NCI-H526 (cell line): Measurements from ENCODE around the gene C1orf198.

Experiments
- DNase-seq, 2 experiments: peaks; one replicate each; lab custom pipeline; 2025; lab: John Stamatoyannopoulos, UW

C1orf198 gene

DNA sequence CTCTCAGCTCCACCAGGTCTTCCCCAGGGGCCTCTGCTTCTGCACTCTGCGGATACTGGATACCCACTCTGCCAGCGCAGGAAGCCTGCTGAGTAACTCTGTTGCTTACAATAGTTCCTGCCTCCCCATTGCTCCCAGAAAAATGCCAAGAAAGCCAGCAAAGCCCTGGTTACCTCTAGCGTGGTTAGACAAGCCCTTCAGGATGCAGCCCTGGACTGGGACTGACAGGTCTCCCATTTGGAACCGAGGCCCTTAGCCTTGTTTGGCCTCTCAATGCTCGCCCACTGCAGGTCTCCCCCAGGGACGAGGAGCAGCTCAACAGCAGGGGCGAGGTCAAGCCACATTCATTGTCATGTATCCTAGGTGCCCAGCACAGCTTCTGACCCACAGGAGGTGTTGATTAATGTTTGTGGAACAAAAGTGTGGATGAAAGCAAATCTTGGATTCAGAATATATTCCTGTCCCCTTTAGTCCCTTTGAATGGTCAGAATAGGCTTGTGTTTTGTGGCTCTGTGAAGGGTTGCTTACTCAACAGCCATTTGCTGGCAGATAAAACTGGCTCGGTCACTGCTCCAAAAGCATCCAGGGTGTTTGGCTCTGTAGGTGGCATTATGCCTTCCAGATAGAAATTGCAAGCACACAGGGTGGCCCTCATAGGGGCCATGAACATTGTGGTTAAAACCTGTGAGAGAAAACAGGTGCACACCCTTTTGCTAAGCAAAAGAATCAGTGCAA is 58.9 kb downstream of the C1orf198 start:
- DNase-seq, result no peak

DNA sequence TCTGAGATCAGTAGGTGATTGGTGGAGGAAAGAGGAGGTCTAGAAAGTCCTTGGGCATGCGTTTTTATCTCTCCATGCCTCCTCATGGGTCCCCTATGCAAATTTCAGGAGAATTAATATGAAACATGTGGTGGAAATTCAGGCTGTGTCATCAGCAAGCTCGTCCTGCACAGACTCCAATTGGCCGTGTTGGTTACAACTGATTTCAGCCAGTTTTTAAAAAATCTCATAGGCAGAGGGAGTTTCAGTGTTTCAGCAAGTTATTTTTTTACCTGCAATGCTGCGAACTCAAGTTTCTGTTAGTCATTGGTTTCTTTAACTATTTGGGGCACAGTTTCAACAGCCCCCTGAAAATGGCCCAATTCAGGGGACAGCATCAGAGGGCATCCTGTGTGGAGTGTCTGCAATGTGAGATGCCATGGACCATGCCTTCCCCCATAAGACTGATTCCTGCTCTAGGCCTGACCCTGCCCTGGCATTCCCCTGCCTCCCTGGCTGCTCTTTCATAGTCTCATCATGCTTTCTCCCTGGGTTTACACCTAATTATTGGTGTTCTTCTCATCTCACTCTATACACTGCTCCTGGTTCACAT is 59.9 kb downstream of the C1orf198 start:
- peak in 1 of 2 experiments; percentile 2 for DNase-seq

DNA sequence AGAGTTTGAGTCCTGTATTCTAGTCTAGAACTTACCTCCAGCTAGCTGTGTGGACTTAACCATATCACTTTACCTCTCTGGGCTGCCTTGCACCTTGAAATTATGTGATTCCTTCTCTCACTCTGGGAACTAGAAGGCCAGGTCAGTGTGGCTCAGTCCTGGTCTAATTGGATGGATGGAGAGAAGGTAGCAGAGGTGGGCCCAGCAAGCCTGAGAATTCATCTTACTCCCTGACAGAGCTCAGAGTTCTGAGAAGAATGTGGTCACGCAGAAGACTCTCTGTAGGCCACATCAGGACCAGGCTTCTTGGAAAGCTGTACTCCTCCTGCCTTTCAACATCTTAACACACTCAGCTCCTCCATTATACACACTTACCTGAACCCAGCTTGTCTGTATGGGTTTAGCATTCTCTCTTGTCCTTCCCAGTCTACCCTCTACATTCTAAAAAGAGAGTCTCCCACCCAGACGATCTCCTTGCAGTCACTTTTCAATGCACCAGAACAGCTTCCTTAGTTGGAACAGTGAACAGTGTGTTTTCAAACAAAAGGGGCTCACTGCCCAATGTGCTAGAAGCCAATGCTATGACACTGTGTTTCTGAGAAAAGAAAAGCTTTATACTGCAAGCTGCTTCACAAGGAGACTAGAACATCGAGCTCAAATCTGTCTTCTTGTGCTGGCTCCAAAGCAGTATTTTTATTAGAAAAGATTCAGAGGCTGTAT is 60.6 kb downstream of the C1orf198 start:
- no peak for DNase-seq

DNA sequence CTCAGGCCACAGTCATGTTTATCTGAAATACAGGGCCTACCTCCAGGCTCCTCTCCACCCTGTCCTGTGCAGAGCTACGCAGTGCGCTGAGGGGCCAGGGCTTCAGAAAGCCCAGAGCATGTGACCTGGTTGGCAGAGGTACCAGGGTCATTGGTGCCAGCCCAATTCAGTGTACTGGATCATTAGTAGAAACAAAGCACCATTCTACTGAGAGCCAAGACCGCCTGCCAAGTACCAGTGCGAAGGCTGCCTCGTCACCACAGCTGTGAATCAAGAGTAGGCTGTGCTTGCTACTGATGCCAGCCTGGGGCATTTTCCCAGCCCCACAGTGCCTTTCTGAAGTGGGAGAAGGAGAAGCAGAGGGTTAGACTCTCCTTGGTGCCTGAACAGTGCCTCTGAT is 61.3 kb downstream of the C1orf198 start:
- DNase-seq, result no peak

DNA sequence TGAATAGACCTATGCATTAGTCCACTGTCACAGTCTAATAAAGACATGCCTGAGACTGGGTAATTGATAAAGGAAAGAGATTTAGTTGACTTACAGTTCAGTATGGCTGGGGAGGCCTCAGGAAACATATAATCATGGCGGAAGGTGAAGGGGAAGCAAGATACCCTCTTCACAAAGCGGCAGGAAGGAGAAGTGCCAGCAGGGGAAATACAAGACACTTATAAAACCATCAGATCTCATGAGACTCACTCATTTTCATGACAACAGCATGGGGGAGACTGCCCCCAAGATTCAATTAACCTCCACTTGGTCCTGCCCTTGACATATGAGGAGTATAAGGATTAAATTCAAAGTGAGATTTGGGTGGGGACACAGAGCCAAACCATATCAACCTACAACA is 61.8 kb downstream of the C1orf198 start:
- DNase-seq, result no peak

DNA sequence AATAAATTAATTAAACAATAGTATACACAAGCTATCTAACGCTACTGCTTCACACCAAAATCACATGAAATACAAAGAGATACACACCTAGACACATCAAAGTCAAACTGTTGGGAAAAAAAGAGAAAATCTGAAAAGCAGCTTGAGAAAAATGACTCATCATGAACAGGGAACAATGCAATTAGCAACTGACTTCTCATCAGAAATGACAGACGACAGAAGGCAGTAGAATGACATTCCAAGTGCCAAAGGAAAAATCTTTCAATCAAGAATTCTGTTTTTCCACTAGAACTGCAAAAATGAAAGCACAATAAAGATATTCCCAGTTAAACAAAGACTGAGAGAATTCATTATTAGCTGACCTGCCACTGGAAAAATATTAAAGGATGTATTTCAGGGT is 63.9 kb downstream of the C1orf198 start:
- no peak for DNase-seq

DNA sequence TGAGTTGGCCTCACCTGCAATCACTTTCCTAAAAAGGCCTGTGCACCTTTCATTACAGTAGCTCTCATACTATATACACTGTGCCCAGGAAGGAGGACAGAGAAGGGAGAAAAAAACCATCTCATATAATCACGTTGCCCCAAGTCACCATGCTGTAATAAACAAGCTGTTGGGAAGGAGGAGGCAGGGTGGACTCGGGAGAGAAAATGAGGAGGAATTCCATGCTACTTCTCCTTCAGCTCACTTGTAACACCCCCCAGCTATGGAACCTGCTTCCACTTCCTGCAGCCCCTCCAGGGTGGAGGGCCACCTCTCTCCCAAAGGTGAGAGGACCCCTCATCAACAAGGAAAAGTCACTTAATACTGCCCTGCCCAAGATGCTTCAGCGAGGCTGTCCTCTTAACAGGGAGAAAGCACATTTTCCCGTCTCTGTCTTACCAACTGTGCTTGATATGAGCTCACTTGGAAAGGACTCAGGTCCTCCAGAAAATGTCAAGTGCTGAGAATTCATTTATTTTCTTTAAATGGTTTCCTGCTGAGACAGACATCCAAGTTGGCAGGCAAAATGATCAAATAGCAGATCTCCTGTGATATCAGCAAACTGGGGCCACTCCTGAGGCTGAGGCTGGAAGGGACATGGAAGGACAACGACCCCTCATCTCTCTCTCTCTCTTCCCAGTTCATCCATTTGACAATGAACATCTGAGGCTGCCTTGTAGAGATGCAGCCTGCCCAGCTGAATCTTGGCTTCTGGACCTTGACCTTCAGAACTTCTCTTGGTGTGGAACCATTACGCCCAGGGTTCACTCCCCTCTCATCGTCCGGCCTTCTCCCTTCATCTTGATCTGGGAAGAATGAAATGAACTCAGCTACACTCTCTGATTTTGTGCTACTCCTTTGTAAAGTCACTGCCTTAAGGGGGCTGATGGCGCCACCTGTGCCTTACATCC is 67.2 kb downstream of the C1orf198 start:
- DNase-seq, result no peak

DNA sequence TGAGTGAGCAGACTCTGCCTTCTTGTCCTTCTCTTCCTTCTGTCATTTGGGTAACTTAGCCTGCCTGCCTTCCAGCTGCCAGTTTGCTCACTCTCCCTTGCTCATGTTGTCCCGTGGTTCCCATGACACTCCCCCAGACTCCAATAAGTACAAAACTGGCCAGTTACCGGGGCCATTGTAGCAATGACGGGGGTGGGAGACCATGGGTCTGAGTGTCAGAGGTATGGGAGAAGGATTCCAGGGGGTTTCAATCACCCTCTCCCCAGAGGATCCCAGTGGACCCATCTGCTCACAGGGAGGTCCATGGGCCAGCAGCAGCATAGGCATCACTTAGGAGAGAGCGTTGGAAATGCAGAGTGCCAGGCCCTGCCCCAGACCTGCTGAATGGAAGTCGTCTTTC is 69.8 kb downstream of the C1orf198 start:
- DNase-seq, result no peak

DNA sequence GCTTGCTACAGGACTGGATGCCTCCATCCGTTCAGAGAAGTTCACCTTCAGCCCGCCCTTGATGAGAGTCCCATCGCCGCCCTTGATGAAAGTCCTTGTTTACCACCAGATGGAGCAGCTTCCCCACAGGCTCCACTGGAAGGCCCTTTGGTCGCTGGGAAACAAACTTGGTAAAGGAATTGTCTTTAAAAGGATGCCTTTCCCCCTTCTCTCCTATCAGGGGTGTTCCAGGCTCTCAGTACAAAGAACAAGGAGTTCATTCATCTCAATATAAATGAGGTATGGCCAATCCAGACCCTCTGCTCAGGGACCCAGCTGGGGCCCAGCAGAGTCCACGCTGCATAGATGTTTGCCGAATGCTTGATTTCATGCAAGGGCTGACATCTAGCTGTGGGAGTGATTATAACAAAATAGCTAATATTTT is 70.4 kb downstream of the C1orf198 start:
- peak in 1 of 2 experiments; percentile 68 for DNase-seq

DNA sequence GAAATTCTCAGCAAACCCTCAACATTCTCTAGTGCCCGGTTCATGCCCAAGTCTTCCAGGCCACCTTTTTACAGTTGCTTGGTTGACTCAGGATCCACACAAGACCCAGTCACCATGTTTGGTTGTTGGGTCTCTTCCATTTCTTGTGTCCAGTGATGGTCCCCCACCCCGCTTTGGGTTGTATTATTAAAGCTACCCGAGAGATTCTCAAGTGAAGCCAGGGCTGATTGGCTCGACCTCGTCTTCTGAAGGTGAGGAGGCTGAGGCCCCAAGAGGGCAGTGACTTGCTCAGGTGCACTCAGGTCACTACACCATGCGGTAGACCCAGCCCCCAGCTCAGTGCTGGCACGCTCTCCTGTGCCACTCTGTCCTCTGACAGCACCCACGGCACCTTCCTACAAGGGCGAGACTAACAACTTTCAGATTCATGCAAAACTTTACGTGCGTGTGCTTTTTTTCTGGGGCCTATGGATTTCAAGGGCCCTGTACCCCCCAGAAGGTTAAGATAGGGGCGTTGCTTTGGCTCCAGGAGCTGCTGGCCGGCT is 70.9 kb downstream of the C1orf198 start:
- DNase-seq, result peak in 1 of 2 experiments; percentile 8

DNA sequence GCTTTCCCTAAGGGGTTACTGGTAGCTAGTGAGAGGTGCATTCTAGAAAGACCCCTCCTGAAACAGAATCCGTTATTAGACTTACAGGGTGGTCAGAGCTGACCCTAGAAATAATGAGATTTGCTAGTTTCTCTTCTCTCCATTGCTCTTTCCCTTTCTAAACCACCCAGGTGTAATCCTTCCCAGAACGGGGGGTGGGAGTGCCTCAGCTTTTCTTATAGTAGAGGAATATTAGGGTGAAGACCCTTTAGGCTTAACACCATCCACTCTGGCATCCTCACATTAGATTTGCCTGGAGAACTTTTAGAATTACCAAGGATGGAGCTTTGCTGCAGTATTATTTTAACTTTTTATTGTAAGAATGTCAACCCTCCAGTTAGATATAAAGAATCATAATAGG is 71.7 kb downstream of the C1orf198 start:
- DNase-seq, result no peak

DNA sequence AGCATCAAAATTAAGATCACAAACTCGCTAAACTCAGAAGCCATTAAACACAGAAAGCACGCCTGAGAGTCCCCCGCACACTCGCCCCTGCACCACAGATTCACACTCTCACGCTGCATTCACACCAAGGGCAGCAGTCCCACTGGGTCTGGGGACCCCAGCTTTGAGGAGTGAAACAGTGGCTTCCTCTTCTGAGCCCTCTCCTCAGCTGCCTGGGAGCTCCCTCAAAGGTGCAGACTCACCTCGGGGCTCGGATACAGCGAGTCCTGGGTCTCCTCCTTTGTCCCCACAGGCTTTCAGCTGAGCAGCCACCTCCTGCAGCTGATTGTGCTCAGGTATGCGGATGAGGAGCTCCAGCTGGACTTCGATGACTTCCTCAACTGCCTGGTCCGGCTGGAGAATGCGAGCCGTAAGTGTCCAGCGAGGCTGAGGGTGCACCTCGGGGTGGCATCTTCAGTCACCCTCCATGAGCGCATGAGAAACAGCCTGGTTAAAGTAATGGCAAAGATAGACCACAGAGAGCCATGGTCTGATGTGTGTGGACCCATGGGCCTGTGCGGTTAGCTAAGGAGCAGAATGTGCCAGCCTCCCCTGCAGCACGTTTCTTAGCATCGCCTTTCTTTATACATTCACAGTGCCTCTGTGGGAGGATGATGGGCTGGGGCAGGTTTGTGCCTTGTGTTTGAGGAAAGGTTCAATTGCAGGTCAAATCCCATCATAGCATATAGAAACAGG is 73.3 kb downstream of the C1orf198 start:
- no peak for DNase-seq

DNA sequence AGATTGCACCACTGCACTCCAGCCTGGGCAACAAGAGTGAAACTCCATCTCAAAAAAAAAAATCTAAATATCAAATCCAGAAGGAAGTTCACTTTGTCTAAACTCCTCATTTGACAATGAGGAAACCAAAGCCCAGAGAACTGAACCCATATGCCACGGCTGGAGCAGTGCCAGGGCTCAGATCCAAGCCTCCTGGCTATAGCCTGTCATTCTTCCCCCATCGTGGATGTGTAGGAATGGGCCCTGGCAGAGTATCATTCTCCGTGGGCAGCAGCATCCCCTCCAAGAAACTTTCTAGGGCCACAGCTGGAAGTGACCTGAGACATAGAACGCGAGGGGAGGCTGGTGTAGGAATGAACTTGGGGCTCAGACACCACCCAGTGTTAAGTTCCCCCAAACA is 73.9 kb downstream of the C1orf198 start:
- DNase-seq, result no peak

DNA sequence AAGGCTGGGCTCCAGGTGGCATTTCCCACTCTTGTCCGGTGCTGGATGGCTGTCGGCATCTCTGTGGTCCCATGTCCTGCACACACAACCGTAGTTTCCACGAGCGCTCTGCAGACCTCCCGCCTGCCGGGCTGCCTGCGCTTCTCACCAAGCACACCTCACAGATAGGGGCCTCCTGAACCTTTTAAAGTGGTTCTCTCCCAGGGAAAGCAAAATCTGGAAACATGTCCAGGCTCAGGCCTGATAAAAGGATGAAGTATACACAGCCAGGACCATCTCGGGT is 74.9 kb downstream of the C1orf198 start:
- no peak for DNase-seq

DNA sequence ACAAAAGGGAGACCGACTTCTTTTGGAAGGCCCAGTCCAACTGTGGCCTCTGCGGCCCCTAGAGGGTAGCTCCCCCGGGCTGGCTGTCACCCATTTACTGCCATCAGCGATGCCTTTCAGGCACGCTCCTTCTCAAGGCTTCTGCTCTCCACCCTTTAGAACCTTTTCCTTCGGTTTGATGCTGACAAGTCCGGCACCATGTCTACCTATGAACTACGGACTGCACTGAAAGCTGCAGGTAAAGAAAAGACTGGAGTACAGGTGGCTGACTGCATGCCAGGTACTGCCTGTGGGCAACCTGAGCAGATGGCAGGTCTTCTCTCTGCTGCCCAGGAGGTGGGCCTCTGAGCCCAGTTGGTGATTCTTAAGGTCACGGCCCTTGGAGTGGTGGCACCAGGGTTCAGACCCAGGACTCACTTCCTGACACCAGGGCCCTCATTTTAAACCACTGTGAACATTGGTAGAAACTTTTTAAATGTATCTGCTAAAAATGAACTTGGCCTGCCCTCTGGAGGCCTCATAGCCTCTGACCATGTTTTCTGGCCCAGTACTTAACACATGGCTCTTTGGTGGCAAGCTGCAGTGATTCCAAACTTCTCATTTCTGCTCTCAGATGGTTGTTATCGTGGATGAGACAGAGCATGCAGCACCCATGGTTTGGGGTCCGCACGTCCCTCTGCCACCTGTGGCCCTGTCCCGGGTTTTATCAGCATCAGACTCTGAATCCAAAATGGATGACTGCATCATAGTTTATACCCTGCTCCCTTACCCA is 75.4 kb downstream of the C1orf198 start:
- peak in 1 of 2 experiments; percentile 27 for DNase-seq

DNA sequence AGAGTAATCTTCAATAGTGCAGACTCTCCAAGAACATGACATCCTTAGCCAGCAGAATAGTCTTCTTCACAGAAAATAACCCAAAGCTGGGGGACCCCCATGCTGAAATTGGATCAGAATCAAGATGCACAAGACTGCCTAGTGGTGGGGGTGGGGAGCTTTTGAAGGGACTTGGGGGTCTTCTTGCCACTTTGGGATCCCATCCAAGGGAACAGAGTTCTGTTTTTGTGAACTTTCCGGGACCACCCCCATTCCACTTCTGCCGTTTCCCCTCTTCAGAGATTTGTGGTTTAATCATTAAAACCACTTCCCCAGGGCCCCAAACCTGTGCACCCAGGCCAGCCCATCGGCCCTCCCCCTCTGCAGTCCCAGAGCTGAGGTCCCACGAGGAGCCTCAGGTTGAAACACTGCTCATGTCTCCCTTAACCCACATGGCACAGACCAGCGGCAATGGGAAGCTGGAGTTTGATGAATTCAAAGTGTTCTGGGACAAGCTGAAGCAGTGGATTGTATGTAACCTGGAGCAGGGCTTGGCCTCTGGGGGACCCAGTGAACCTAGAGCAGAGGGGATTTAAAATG is 76.2 kb downstream of the C1orf198 start:
- no peak for DNase-seq

DNA sequence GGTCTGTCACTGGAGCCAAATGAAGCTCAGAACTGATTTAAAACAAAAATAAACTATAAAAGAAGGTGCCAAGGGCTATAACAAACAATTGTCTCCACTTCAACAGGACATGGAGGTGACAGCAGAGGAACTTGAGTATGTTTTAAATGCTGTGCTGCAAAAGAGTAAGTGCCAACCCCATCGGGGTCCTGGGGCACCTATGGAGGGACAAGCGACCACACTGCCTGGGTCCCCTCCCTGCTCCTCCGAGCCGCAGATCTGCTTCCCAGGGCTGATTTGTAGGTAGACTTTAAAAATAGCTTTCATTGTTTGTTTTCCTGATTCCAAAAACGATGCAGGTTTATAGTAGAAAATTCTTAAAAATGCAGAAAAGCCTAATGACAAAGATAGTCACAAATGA is 78.3 kb downstream of the C1orf198 start:
- no peak for DNase-seq

DNA sequence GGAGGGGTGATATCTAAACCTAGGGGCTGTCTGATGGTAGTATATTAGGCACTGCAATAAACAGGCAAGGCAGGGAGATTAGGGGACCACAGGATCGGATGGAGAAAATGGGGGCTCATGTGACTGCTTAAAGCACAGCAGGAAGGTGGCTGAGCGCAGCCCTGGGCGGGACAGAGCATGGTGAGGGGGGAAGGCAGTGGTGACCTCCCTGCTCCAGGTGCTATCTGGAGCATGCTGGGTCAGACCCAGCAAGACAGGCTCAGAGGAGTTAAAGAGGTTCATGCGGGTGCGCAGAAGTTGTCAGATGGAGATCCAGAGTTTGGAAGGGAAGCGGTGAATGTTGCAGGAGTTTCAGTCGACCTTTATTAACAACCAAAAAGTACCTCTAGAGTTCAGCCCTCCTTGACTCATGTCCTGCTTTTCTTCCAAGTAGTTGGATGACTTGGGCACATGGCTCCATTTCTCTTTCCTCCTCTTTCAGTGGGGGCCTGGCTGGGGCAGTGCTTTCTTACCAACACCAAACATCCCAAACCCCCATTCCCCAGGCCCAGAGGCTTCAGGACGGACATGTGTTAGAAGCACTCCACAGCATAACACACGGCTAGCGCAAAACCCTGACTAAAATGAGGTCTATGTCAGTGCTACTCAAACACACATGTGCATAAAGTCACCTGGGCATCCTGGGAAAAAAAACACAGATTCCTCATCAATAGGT is 79.6 kb downstream of the C1orf198 start:
- DNase-seq, result no peak

DNA sequence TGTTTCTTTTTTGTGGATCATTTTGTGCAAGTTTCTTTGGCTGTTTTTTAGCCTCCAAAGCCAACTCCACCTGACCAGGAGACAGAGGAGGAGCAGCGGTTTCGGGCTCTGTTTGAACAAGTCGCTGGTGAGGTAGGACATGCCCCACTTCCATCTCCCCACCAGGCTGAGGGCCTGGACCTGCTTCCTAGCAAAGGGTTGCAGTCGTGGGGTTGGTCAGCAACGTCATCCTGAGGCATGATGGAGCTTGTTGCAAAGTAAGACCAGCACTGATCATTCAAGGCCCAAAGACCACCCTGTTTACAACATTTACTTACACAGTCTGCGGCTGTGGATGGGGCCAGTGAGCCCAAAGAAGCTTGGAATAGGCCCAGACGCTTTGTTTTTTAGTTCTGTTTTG is 80.8 kb downstream of the C1orf198 start:
- no peak for DNase-seq
